Naive thymus-derived CD8-positive, alpha-beta T cell (primary cell): ENCODE data around the gene WNT9A. TPM values are rescaled to one million over a fixed set of nuclear protein-coding genes. Genes with fewer than 3 reads are reported as not detected.

Experiments
- ATAC-seq, 2 donors: fragments of 150-1000 bp; cut with Tn5 transposase in 1 of 2; sonication (Bioruptor Pico), chemical (Tn5 transposase) in 1 of 2; 1 replicate in 1 of 2; 2 replicates in 1 of 2; pipeline ENCODE4 v1.10.0; 2021; ENCODE audit warnings: mild to moderate bottlenecking in 2 of 2, moderate library complexity in 2 of 2
- POLR2A ChIA-PET: fragments of 350-600 bp; sonication (Branson Sonifier 250); formaldehyde crosslinking; loops from one replicate; lab custom pipeline; 2021; ENCODE audit warnings: antibody characterized with exemption; lab: Charles Lee
- DNase-seq, 10 donors: peaks; one replicate each; pipeline versions ENCODE4 v3.0.0 to v3.0.0-alpha.2; 2020 to 2022
- H3K27ac Mint-ChIP-seq, 10 donors: one replicate each; pipeline ENCODE4 v1.8.0; 2020 to 2022; ENCODE audit warnings: mild to moderate bottlenecking in 10 of 10, mixed read lengths in 10 of 10, moderate library complexity in 4 of 10, inconsistent platforms in 1 of 10
- H3K27me3 Mint-ChIP-seq, 5 donors: one replicate each; pipeline ENCODE4 v1.8.0; 2021 to 2022; ENCODE audit warnings: mixed read lengths in 5 of 5
- H3K36me3 Mint-ChIP-seq, 3 donors: one replicate each; pipeline ENCODE4 v1.8.0; 2020 to 2022; ENCODE audit warnings: mixed read lengths in 3 of 3, mild to moderate bottlenecking in 2 of 3, inconsistent platforms in 1 of 3
- H3K4me1 Mint-ChIP-seq, 4 donors: one replicate each; pipeline ENCODE4 v1.8.0; 2021 to 2022; ENCODE audit warnings: mixed read lengths in 4 of 4
- H3K4me3 Mint-ChIP-seq, 10 donors: one replicate each; pipeline ENCODE4 v1.8.0; 2020 to 2022; ENCODE audit warnings: mild to moderate bottlenecking in 10 of 10, mixed read lengths in 10 of 10, moderate library complexity in 6 of 10, inconsistent platforms in 1 of 10
- H3K9me3 Mint-ChIP-seq, 9 donors: one replicate each; pipeline ENCODE4 v1.8.0; 2020 to 2022; ENCODE audit warnings: mixed read lengths in 9 of 9, mild to moderate bottlenecking in 3 of 9, inconsistent platforms in 1 of 9, moderate library complexity in 1 of 9
- polyA plus RNA-seq, 3 donors: library from polyadenylated mRNA; unstranded; fragments of 300-500 nt; fragmentation: Illumina TruSeq; gene quantifications; one replicate each; pipeline ENCODE4 v1.2.3, GENCODE V29; 2021
- total RNA-seq, 8 experiments: library from RNA in 2 of 8; stranded (reverse) in 2 of 8; gene quantifications; one replicate each; pipeline ENCODE4 v1.2.3 and lab custom pipeline; 2021 to 2026

Gene WNT9A
- total and polyA plus RNA-seq, 5 experiments from 2014 or later = not detected

DNA sequence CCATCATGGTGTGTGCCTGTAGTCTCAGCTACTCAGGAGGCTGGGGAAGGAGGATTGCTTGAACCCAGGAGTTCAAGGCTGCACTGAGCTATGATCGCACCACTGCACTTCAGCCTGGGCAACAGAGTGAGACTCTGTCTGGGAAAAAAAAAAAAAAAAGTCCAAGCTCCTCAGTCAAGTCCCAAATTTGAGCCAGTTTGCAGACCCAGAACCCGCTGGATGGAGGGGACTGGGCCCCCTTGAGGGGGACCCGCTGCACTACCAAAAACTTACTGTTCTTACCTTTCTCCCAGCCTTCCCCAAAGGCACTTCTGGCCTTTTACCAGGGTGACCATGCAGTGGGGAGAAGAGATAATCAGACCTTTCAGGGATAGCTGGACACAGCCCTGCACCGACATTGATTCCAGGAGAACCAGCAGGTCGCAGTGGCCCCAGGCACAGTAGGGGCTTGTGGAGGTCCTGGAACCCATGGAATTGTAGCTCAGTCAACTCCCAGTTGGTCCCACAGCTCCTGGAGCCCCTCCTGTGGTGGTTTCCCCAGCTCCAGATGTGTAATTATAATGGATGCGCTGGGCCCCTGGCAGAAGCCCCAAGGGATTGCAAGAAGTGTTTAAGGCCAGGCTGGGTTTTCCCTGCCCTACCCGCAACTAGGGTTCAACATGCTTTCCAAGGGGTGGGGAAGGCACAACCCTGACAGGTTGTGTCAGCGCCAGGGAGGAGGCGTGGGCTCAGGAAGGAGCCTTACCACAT, 4.1 kb upstream of the WNT9A start:
- H3K27ac Mint-ChIP-seq = no peak overlapping the region
- ATAC-seq (no peak), DNase-seq (peak in 1 of 10 donors; percentile 11)
- H3K9me3 Mint-ChIP-seq = peaks cover 0 to 9% (median 0%) of the 10 kb centered on the region in 9 donors
- POLR2A ChIA-PET = interaction anchor here (0.5 to 0.6 kb wide), 2 partner anchors 317 to 408 kb away, joined by 3 read pairs; no protein-coding TSS in a partner anchor
- no peak overlapping the region for H3K4me3 Mint-ChIP-seq
- H3K4me1 Mint-ChIP-seq = peaks cover 3 to 10% (median 9%) of the 10 kb centered on the region in 4 donors
- peaks cover 17 to 37% (median 28%) of the 10 kb centered on the region in 5 donors for H3K27me3 Mint-ChIP-seq
- H3K36me3 Mint-ChIP-seq = peaks cover 0 to 6% (median 0%) of the 10 kb centered on the region in 3 donors

DNA sequence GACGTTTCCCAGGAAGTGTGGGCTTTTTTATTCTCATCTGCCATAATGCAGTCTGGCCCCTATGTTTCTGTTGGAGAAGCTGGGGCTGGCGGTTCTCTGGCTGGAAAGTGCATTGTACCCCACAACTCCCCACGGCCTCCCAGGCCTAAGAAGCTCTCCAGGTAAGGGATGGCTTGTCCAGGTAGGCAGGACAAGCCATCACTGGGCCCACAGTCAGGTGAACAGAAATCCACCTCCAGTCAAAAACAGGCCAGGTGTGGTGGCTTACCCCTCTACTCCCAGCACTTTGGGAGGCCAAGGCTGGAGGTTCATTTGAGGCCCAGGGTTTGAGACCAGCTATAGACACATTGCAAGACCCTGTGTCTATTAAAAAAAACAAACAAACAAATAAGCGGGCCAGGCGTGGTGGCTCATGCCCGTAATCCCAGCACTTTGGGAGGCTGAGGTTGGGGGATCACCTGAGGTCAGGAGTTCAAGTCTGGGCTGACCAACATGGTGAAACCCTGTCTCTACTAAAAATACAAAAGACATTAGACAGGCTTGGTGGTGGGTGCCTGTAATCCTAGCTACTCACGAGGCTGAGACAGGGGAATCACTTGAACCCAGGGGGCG, 3.1 kb upstream of the WNT9A start:
- Mint-ChIP-seq H3K27me3 (peaks cover 17 to 38% (median 23%) of the 10 kb centered on the region in 5 donors), H3K4me3 (no peak overlapping the region), H3K4me1 (peaks cover 5 to 18% (median 14%) of the 10 kb centered on the region in 4 donors), H3K36me3 (peaks cover 0 to 6% (median 0%) of the 10 kb centered on the region in 3 donors), H3K9me3 (peaks cover 0 to 7% (median 0%) of the 10 kb centered on the region in 9 donors), H3K27ac (no peak overlapping the region)
- ATAC-seq = no peak
- POLR2A ChIA-PET = interaction anchor here (0.6 kb wide), 1 partner anchor 407 kb away, joined by 3 read pairs; no protein-coding TSS in a partner anchor
- DNase-seq = peak in 1 of 10 donors; percentile 11

DNA sequence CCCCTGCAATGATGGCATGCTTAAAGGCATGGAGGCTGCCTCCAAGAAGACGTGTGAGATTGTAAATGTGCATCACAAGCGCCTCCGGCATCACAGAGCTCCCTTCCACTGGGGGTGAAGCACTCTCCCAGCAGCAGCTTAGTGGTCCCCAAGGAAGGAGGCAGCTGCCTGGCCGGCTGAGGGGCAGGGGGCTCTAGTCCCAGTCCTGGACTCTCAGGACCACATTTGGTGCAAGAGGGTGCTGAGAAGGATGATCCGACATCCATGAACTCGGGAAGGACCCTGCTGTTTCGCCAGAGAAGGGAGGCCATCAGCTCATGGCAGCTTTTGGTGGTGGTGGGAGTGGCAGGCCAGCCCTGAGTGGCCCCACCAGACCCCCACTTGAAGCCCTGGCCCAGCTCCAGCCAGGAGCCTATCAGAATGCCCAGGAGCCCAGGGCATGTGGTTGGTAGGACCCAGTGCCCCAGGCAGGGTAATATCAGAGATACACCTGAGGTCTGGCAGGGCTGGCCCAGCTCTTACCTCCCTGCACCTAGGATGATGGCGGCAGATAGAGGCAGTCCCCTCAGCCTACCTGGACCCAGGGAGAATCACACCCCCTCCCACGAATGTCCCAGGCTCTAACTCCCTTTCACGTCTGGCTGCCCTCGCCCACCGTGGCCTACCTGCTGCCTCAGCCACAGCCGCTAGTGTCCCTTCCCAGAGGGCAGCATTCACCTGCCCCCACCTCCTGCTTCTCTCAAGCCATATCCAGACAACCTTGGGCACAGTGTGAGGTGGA, 2.4 kb upstream of the WNT9A start:
- no peak for ATAC-seq
- Mint-ChIP-seq H3K27me3 (peaks cover 14 to 33% (median 20%) of the 10 kb centered on the region in 5 donors), H3K36me3 (peaks cover 0 to under 1% (median 0%) of the 10 kb centered on the region in 3 donors), H3K4me1 (peaks cover 5 to 18% (median 14%) of the 10 kb centered on the region in 4 donors), H3K9me3 (peaks cover 0 to 2% (median 0%) of the 10 kb centered on the region in 9 donors), H3K4me3 (no peak overlapping the region), H3K27ac (peak overlapping the region in 1 of 10 donors; percentile 44)
- POLR2A ChIA-PET = interaction anchor here (0.9 kb wide), 1 partner anchor 188 kb away, joined by 3 read pairs; no protein-coding TSS in a partner anchor
- DNase-seq = peak in 1 of 10 donors; percentile 12

- H3K36me3 Mint-ChIP-seq = no peaks in the 10 kb centered on the region
- H3K27me3 Mint-ChIP-seq = peaks cover 10 to 31% (median 17%) of the 10 kb centered on the region in 5 donors
- peaks cover 5 to 18% (median 14%) of the 10 kb centered on the region in 4 donors for H3K4me1 Mint-ChIP-seq
- H3K27ac Mint-ChIP-seq = no peak overlapping the region
- ATAC-seq (no peak), DNase-seq (peak in 1 of 10 donors; percentile 15)
- H3K9me3 Mint-ChIP-seq = peaks cover 0 to 2% (median 0%) of the 10 kb centered on the region in 9 donors
- POLR2A ChIA-PET = interaction anchor here (0.9 kb wide), 1 partner anchor 187 kb away, joined by 3 read pairs; no protein-coding TSS in a partner anchor
- no peak overlapping the region for H3K4me3 Mint-ChIP-seq
These were observed 1.7 kb upstream of the WNT9A start for GRCh38 chr1:227949341-227949921.

DNA sequence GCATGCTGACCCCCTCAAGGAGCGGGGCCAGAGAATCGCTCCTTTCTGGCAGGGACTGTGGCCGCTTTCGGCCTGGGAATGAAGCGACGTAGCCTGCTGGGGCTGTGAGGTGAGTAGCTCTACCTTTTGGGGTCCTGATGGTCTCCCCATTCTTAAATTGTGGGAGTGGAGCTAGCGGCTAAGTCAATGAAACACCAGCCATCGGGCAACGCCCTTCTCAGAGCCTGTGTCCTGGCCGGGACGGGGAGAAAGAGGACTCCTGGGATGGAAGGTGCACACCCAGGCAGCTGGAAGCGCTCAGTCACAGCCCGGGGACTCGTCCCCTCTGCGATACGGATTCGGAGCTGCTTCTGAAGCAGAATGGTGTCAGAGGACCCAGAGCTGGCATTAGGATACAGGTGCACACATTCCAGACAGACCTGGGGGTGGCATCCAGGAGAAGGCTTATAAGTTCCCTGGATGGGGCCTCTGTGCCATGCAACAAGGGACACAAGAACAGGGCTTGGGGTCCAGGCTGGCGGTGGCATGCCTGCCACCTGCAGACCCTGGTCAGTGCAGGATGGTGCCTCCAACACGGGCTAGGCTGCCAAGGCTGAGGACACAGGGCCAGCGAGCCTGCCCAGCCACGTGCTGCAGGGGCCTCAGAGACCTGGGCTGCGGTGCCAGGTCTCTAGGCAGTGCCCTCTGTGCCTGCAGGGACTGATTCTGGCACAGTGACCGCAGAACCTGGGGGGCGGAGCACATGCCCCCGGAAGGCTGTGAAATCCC, 945 bp upstream of the WNT9A start:
- DNase-seq (peak in 1 of 10 donors; percentile 17), ATAC-seq (no peak)
- peak overlapping the region; percentile 33 to 76 (median 60) for H3K4me3 Mint-ChIP-seq
- H3K4me1 Mint-ChIP-seq = peaks cover 3 to 16% (median 14%) of the 10 kb centered on the region in 4 donors
- H3K27ac Mint-ChIP-seq = no peak overlapping the region
- peaks cover 9 to 31% (median 17%) of the 10 kb centered on the region in 5 donors for H3K27me3 Mint-ChIP-seq
- no peaks in the 10 kb centered on the region for H3K36me3 Mint-ChIP-seq
- POLR2A ChIA-PET = interaction anchor here (1.1 to 4.2 kb wide), 2 partner anchors 183 to 188 kb away, joined by 3 to 19 read pairs; no protein-coding TSS in a partner anchor
- peaks cover 0 to 2% (median 0%) of the 10 kb centered on the region in 9 donors for H3K9me3 Mint-ChIP-seq

DNA sequence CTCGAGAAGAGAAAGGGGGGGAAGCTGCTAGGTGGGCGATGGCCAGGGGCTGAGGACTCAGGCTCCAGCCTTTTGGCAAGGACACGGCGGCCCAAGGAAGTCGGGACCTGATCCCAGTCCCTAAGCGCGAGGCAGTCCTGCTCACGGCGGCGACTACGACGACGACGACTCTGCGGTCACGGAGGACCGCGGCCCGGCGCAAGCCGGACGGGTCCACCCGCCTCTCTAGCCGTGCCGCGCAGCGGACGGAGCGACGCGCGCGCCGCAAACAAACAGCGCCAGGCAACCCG, 401 bp downstream of the WNT9A start:
- POLR2A ChIA-PET = interaction anchor here (0.7 to 4.2 kb wide), 3 partner anchors 127 to 184 kb away, joined by 3 to 19 read pairs (median 4); no protein-coding TSS in a partner anchor
- Mint-ChIP-seq H3K36me3 (no peaks in the 10 kb centered on the region), H3K9me3 (no peaks in the 10 kb centered on the region), H3K4me1 (peaks cover 5 to 14% (median 13%) of the 10 kb centered on the region in 4 donors), H3K4me3 (peak overlapping the region; percentile 61 to 86 (median 74)), H3K27ac (no peak overlapping the region), H3K27me3 (peaks cover 9 to 31% (median 13%) of the 10 kb centered on the region in 5 donors)
- DNase-seq = peak in 1 of 10 donors; percentile 6
- ATAC-seq = peak in 1 of 2 donors; percentile 23

DNA sequence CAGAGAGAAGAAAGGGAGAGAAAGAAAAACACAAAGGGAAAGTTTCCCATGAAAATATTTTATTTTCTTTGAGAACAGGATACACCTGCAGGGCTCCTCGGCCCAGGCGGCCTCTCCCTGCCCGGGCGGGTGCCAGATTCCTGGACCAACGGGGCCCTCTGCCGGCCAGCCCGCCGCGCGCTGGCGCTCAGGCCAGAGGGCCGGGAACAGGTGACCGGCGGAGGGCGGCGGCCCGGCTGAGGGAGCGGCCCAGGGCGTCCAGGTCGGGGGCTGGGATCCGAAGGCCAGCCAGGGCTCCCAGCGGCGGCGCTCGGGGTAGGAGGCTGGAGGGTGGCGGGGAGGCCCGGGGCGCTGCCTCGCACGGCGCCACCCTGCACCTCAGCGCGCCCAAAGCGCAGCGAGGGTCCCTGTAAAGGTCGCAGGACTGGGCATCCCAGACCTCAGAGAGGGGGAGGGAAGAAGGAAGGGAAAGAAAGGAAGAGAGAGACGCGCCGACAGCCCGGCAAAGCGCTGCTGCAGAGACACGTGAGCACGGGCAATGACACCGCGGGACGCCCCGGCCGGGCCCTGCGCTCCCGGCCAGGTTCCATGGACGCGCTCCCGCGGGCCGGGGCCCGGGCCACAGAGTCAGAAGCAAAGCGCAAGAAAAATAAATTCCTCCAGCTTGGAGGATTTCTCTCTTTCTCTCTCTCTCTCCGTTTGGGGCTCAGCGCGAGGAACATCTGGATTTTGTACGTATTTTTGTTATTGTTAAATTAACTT, 927 bp downstream of the WNT9A start:
- Mint-ChIP-seq H3K4me3 (peak overlapping the region; percentile 61 to 86 (median 74)), H3K27me3 (peaks cover 9 to 31% (median 13%) of the 10 kb centered on the region in 5 donors), H3K36me3 (no peaks in the 10 kb centered on the region), H3K4me1 (peaks cover 5 to 14% (median 13%) of the 10 kb centered on the region in 4 donors), H3K9me3 (no peaks in the 10 kb centered on the region), H3K27ac (no peak overlapping the region)
- POLR2A ChIA-PET = interaction anchor here (0.7 to 4.2 kb wide), 4 partner anchors 128 to 185 kb away, joined by 3 to 19 read pairs (median 4); no protein-coding TSS in a partner anchor
- ATAC-seq (peak; percentile 80 to 84), DNase-seq (peak; percentile 25 to 77 (median 59))

- POLR2A ChIA-PET = interaction anchor here (1.3 to 4.2 kb wide), 3 partner anchors 181 to 184 kb away, joined by 3 to 19 read pairs (median 3); no protein-coding TSS in a partner anchor
- Mint-ChIP-seq H3K9me3 (no peaks in the 10 kb centered on the region), H3K4me1 (peaks cover 5 to 14% (median 13%) of the 10 kb centered on the region in 4 donors), H3K27me3 (peaks cover 7 to 31% (median 13%) of the 10 kb centered on the region in 5 donors), H3K27ac (peak overlapping the region in 1 of 10 donors; percentile 10), H3K36me3 (no peaks in the 10 kb centered on the region), H3K4me3 (peak overlapping the region; percentile 51 to 86 (median 72))
- ATAC-seq (peak; percentile 9 to 33), DNase-seq (peak in 1 of 10 donors; percentile 50)
These were observed 1.7 kb downstream of the WNT9A start for GRCh38 chr1:227945891-227946623.

DNA sequence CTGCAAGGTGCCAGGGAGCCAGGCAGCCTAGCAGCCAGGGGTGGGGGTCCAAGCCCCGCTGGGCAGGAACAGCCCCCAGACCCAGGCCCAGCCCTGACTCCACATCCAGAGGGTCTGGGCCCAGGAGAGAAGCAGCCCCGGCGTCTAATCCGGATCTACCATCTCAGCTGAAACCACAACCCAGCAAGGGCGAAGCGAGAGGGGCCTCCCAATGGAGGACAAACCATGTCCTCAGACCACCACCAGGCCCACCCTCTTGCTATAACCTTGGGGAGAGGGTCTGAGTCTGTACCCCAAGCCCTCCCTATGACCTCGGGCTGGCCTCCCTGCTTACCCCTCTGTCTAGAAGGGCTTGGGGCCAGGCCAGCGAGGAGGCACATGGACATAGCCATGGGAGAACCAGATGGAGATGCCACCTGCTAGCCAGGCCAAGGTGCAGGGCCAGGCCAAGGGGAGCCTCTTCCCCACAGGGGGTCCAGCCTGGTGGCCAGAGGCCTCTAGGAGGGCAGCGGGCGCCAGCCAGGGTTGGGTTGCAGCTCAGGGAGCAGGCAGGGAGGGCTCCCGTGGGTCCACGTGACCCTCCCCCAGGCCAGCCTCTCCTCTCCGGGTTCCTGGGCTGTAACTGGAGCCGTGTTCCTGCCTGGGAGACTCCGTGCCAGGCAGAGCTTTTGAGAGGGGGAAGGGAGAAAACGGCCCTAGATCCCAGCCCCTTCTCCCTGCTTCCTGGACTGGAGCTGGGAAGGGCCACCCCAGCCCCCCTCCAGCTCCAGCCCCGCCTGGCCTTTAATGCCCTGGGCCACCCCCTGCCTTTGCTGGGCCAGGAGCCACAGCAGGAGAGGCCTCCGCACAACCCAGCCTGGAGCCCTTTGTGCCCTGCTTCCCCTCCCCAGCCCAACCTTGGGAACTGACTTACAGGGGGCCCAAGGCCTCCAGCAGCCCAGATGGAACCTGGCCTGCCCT, 2.5 kb downstream of the WNT9A start:
- Mint-ChIP-seq H3K27ac (no peak overlapping the region), H3K4me1 (peaks cover 5 to 14% (median 13%) of the 10 kb centered on the region in 4 donors), H3K27me3 (peaks cover 7 to 29% (median 13%) of the 10 kb centered on the region in 5 donors), H3K4me3 (peak overlapping the region in 1 of 10 donors; percentile 86), H3K9me3 (no peaks in the 10 kb centered on the region), H3K36me3 (no peaks in the 10 kb centered on the region)
- ATAC-seq (no peak), DNase-seq (peak in 2 of 10 donors; percentile 14 to 59)
- POLR2A ChIA-PET = interaction anchor here (0.7 to 4.2 kb wide), 4 partner anchors 147 to 183 kb away, joined by 3 to 19 read pairs (median 3); no protein-coding TSS in a partner anchor
